Uterus (tissue), 4 donors: ENCODE data around the gene ZBTB7C. TPM values are rescaled to one million over a fixed set of nuclear protein-coding genes. Genes with fewer than 3 reads are reported as not detected.

Source experiments
- DNase-seq, 2 donors: peaks; one replicate each; pipeline ENCODE4 v3.0.0-alpha.2; 2019 to 2020
- H3K27ac ChIP-seq, 2 donors: fragments of 200-600 bp; sonication (generic); 1 replicate in 1 of 2; 2 replicates in 1 of 2; pipeline ENCODE4 v1.5.1; 2016 to 2018
- H3K27me3 ChIP-seq, 2 donors: fragments of 200-600 bp; sonication (generic); one replicate each; pipeline ENCODE4 v1.5.1; 2018 to 2019; ENCODE audit warnings: control low read depth in 1 of 2
- H3K36me3 ChIP-seq, 2 donors: fragments of 200-600 bp; sonication (generic); one replicate each; pipeline ENCODE4 v1.5.1; 2019; ENCODE audit warnings: control low read depth in 1 of 2
- H3K4me1 ChIP-seq, 2 donors: fragments of 200-600 bp; sonication (generic); one replicate each; pipeline ENCODE4 v1.5.1; 2018 to 2019; ENCODE audit warnings: control low read depth in 1 of 2
- H3K4me3 ChIP-seq, 2 donors: fragments of 200-600 bp; sonication (generic); 1 replicate in 1 of 2; 2 replicates in 1 of 2; pipeline ENCODE4 v1.5.1; 2018 to 2019; ENCODE audit warnings: mild to moderate bottlenecking in 1 of 2
- H3K9me3 ChIP-seq, 2 donors: fragments of 200-600 bp; sonication (generic); one replicate each; pipeline ENCODE4 v1.5.1; 2019; ENCODE audit warnings: control low read depth in 1 of 2
- CTCF ChIP-seq, 4 experiments: fragments of 200-600 bp in 2 of 4; fragments of 450-650 bp in 2 of 4; sonication (generic) in 2 of 4; IDR thresholded peaks; one replicate each; pipeline ENCODE4 v1.5.1; 2016 to 2019; ENCODE audit warnings: antibody characterized with exemption in 4 of 4, mild to moderate bottlenecking in 2 of 4, moderate library complexity in 1 of 4
- POLR2A ChIP-seq, 2 donors: fragments of 450-650 bp; IDR thresholded peaks; one replicate each; pipeline ENCODE4 v1.6.1; 2016; ENCODE audit warnings: antibody characterized with exemption in 2 of 2, mild to moderate bottlenecking in 1 of 2, moderate library complexity in 1 of 2
- intact Hi-C: fragments of 100-400 bp; cut with DNase I; formaldehyde crosslinking; loops from one replicate; pipeline ENCODE4 v1.15.1; 2023; ENCODE audit warnings: low total_unique reads
- total RNA-seq, 4 donors: library from RNA; depleted of rRNA in 3 of 4; stranded (reverse); fragments of >200 nt in 3 of 4; gene quantifications; one replicate each; pipeline versions ENCODE4 v1.1.0 to v1.2.4, GENCODE V29; 2014 to 2023
- donor health status: DM: yes; HTN: yes; CAD: no.

The ZBTB7C gene
- total RNA-seq, 4 donors from 2014 or later = 1.0 to 11.2 (median 7.9) TPM

GRCh38 chr18:48079885-48080284, 329.3 kb downstream of the ZBTB7C start:
- H3K4me1 ChIP-seq = no peaks in the 10 kb centered on the region
- intact Hi-C loops = no loop called here
- no peak for TF ChIP-seq CTCF (IDR thresholded peaks at IDR 0.05)
- TF ChIP-seq POLR2A (IDR thresholded peaks at IDR 0.05) = no peak
- no peak overlapping the region for H3K27ac ChIP-seq
- no peaks in the 10 kb centered on the region for H3K36me3 ChIP-seq
- no peaks in the 10 kb centered on the region for H3K9me3 ChIP-seq
- H3K27me3 ChIP-seq = no peaks in the 10 kb centered on the region
- DNase-seq = no peak
- no peak overlapping the region for H3K4me3 ChIP-seq

- no peak for TF ChIP-seq CTCF (IDR thresholded peaks at IDR 0.05)
- TF ChIP-seq POLR2A (IDR thresholded peaks at IDR 0.05) = no peak
- no peaks in the 10 kb centered on the region for H3K4me1 ChIP-seq
- H3K9me3 ChIP-seq = no peaks in the 10 kb centered on the region
- H3K27me3 ChIP-seq = no peaks in the 10 kb centered on the region
- no peak overlapping the region for H3K4me3 ChIP-seq
- intact Hi-C loops = no loop called here
- DNase-seq = no peak
- no peak overlapping the region for H3K27ac ChIP-seq
- no peaks in the 10 kb centered on the region for H3K36me3 ChIP-seq
These were observed 330.7 kb downstream of the ZBTB7C start for GRCh38 chr18:48078448-48078847.

GRCh38 chr18:48077291-48077690, 331.9 kb downstream of the ZBTB7C start:
- TF ChIP-seq POLR2A (IDR thresholded peaks at IDR 0.05) (no peak), CTCF (IDR thresholded peaks at IDR 0.05) (no peak)
- DNase-seq = no peak
- Histone ChIP-seq H3K27me3 (no peaks in the 10 kb centered on the region), H3K27ac (no peak overlapping the region), H3K9me3 (no peaks in the 10 kb centered on the region), H3K4me3 (no peak overlapping the region), H3K4me1 (no peaks in the 10 kb centered on the region), H3K36me3 (no peaks in the 10 kb centered on the region)
- intact Hi-C loops = no loop called here

GRCh38 chr18:48076461-48076860, 332.7 kb downstream of the ZBTB7C start:
- no peak overlapping the region for H3K4me3 ChIP-seq
- no peak for DNase-seq
- no peaks in the 10 kb centered on the region for H3K9me3 ChIP-seq
- no peaks in the 10 kb centered on the region for H3K36me3 ChIP-seq
- no peaks in the 10 kb centered on the region for H3K27me3 ChIP-seq
- TF ChIP-seq CTCF (IDR thresholded peaks at IDR 0.05) (no peak), POLR2A (IDR thresholded peaks at IDR 0.05) (no peak)
- H3K27ac ChIP-seq = no peak overlapping the region
- no peaks in the 10 kb centered on the region for H3K4me1 ChIP-seq
- intact Hi-C loops = no loop called here

GRCh38 chr18:48075707-48076093, 333.5 kb downstream of the ZBTB7C start:
- DNase-seq = no peak
- Histone ChIP-seq H3K27ac (no peak overlapping the region), H3K9me3 (no peaks in the 10 kb centered on the region), H3K27me3 (no peaks in the 10 kb centered on the region), H3K4me3 (no peak overlapping the region), H3K4me1 (no peaks in the 10 kb centered on the region), H3K36me3 (no peaks in the 10 kb centered on the region)
- intact Hi-C loops = no loop called here
- TF ChIP-seq CTCF (IDR thresholded peaks at IDR 0.05) (no peak), POLR2A (IDR thresholded peaks at IDR 0.05) (no peak)
